Measurements from ENCODE around the gene SLC16A12. TPM values are rescaled to one million over a fixed set of nuclear protein-coding genes. Genes with fewer than 3 reads are reported as not detected.

The SLC16A12 gene
- total and polyA plus RNA-seq, 12 donors, result 1.8 to 3.6 (median 2.7) TPM

GRCh38 chr10:89523274-89523673 is 12.1 kb downstream of the SLC16A12 start:
- Histone ChIP-seq H3K4me3 (no peak overlapping the region), H3K36me3 (no peaks in the 10 kb centered on the region), H3K9me3 (no peaks in the 10 kb centered on the region), H3K27ac (peak overlapping the region in 7 of 10 donors; percentile 1 to 92 (median 33)), H3K4me1 (peaks cover 0 to 64% (median 16%) of the 10 kb centered on the region in 9 donors), H3K27me3 (no peaks in the 10 kb centered on the region)
- whole genome bisulfite sequencing, 2 donors, result 76 to 91% methylated on average over 1 of the region's 1 CpG
- no peak for DNase-seq
- no peak for ATAC-seq
- no peak for TF ChIP-seq CTCF (IDR thresholded peaks at IDR 0.05)
- intact Hi-C loops (cut with DNase I), result no loop called here

- 82 to 95% methylated on average over 1 of the region's 1 CpG for WGBS, 2 donors
- Histone ChIP-seq H3K27me3 (no peaks in the 10 kb centered on the region), H3K36me3 (no peaks in the 10 kb centered on the region), H3K4me1 (peaks cover 4 to 72% (median 20%) of the 10 kb centered on the region in 9 donors), H3K27ac (peak overlapping the region in 8 of 10 donors; percentile 1 to 92 (median 81)), H3K9me3 (no peaks in the 10 kb centered on the region), H3K4me3 (no peak overlapping the region)
- ATAC-seq (no peak), DNase-seq (no peak)
- intact Hi-C loops (cut with DNase I), result no loop called here
- no peak for TF ChIP-seq CTCF (IDR thresholded peaks at IDR 0.05)
Observed at GRCh38 chr10:89522463-89522862, 12.9 kb downstream of the SLC16A12 start.

GRCh38 chr10:89521368-89521767 is 14.0 kb downstream of the SLC16A12 start:
- Histone ChIP-seq H3K27ac (peak overlapping the region in 9 of 10 donors; percentile 32 to 92 (median 76)), H3K36me3 (no peaks in the 10 kb centered on the region), H3K4me1 (peaks cover 4 to 79% (median 26%) of the 10 kb centered on the region in 9 donors), H3K4me3 (no peak overlapping the region), H3K9me3 (no peaks in the 10 kb centered on the region), H3K27me3 (no peaks in the 10 kb centered on the region)
- ATAC-seq (peak in 7 of 8 donors; percentile 16 to 70 (median 61)), DNase-seq (peak in 1 of 2 donors; percentile 60)
- intact Hi-C loops (cut with DNase I), result no loop called here
- WGBS, 2 donors, result 48 to 53% methylated on average over 2 of the region's 2 CpGs
- no peak for TF ChIP-seq CTCF (IDR thresholded peaks at IDR 0.05)

GRCh38 chr10:89520706-89521105 is 14.7 kb downstream of the SLC16A12 start:
- intact Hi-C loops (cut with DNase I), result no loop called here
- no peak for DNase-seq
- H3K27ac ChIP-seq, result peak overlapping the region; percentile 26 to 92 (median 64)
- no peak overlapping the region for H3K4me3 ChIP-seq
- no peaks in the 10 kb centered on the region for H3K36me3 ChIP-seq
- no peak for TF ChIP-seq CTCF (IDR thresholded peaks at IDR 0.05)
- ATAC-seq, result no peak
- no peaks in the 10 kb centered on the region for H3K27me3 ChIP-seq
- no peaks in the 10 kb centered on the region for H3K9me3 ChIP-seq
- WGBS, 2 donors, result 44 to 55% methylated on average over 1 of the region's 1 CpG
- H3K4me1 ChIP-seq, result peaks cover 4 to 79% (median 28%) of the 10 kb centered on the region in 9 donors
